ENCODE data around the gene IFT22.
A peak's percentile ranks its signal among the peaks of the same experiment; 100 is the strongest.
"Not testable (repeated sequence)": the region's sequence is repeated elsewhere in the genome, so short reads cannot be mapped to it uniquely, and the experiment has no call there.

IFT22 gene

GRCh38 chr7:101321491-101322401 is at the start of gene IFT22:
Gene IFT22, minus strand, starts transcription at chr7:101321812. Its CDS starts 103 bp downstream, at chr7:101321709.
- peak; percentile 73 to 91 for DNase-seq

GRCh38 chr7:101370836-101371235 is 49.2 kb upstream of the IFT22 start:
- DNase-seq, result no peak

DNA sequence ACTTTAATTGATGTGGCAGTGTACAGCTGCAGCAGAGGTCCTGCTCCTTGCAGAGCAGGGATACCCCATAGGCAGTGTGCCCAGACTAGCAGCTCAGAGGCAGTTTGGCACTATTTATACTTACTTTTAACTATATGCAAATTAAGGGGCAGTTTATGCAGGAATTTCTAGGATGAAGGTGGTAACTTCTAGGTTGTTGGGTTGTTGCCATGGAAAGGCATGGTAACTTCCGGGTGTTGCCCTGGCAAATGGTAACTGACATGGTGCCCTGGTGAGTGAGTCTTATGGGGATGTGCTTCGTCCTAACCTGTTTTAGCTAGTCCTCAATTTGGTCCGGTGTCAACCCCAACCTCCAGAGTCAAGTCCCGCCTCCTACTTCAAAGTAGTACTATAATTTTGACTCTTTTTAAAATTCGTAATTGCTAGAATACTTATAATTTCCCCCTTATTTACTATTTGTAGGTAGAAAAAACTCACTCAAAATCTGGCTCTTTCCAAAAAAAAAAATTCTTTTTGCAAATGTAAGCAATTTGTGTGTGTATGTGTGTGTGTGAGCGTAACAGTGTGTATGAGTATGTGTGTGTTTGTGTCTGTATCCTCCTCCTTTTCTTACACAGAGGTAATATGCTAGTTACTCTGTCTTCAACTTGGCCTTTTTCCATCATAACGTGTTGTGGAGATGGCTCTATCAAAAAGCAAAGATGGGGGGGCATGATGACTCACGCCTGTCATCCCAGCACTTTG is 47.0 kb upstream of the IFT22 start:
- DNase-seq, result no peak

DNA sequence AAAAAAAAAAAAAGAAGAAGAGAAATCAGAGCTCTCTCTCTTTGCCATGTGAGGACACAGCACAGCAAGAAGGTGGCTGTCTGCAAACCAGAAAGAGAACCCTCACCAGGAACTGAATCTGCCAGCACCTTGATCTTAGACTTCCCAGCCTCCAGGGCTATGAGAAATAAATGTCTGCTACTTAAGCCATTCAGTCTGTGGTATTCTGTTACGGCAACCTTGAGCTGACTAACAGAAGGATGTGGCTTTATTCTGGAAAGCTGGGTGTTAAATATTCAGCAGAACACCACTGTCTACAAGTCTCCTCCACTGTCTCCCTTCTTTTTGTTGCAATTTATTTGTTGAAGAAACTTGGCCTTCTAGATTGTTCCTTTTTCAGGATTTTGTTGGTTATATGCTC is 46.1 kb upstream of the IFT22 start:
- no peak for DNase-seq

GRCh38 chr7:101365956-101366355 is 44.3 kb upstream of the IFT22 start:
- no peak for DNase-seq

DNA sequence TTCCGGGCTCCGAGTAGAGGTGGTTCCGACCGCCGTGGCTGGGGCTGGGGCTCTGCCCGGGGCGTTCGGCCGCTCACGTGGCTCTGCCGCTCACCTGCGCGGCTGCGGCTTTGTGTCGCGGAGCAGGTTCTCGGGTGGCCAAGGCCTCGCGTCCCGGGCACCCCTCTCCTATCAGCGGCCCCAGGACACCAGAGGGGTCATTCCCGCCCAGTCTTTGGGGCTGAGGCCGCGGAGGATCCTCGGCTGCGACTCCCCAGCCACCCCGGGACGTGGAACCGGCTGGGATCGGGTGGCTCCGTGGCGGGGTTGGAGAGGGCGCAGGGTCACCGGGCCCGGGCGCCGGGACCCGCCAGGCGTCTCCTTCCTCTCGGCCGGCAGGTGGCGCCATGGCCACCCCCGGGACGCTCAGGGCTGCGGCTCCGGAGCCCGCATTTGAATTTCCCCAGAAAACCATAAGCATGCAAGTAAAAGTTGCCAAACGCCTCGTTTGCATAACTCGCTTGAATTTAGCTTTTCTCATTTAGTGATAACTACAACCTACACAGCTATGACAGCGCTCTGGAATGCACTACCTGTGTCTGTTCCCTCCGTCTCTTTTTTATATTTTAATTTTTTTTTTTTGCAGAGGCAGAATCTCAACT is 42.2 kb upstream of the IFT22 start:
- peak in 1 of 2 experiments; percentile 60 for DNase-seq

DNA sequence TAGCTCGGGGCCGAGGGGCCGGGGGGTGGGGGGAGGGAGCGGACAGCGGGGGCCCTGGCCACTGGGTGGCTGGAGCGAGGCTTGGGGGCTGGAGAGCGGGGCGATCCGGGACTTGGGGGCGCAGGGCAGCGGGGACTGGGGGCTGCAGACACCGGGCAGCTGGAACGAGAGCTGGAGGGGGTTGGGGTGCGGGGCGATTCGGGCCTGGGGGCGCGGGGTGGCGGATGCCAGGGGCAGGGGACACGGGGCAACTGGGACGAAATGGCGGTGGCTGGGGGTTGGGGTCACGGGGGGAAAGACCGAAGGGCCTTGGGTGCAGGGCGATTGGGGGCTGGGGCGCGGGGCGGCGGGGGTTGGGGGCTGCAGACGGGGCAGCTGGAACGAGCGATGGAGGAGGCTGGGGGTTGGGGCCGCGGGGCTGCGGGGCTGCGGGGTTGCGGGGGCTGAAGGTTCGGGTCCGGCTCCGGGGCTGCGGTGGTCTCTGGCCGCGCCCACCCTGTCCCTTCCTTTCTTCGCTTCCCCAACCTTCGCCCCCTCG is 41.7 kb upstream of the IFT22 start:
- no peak for DNase-seq

DNA sequence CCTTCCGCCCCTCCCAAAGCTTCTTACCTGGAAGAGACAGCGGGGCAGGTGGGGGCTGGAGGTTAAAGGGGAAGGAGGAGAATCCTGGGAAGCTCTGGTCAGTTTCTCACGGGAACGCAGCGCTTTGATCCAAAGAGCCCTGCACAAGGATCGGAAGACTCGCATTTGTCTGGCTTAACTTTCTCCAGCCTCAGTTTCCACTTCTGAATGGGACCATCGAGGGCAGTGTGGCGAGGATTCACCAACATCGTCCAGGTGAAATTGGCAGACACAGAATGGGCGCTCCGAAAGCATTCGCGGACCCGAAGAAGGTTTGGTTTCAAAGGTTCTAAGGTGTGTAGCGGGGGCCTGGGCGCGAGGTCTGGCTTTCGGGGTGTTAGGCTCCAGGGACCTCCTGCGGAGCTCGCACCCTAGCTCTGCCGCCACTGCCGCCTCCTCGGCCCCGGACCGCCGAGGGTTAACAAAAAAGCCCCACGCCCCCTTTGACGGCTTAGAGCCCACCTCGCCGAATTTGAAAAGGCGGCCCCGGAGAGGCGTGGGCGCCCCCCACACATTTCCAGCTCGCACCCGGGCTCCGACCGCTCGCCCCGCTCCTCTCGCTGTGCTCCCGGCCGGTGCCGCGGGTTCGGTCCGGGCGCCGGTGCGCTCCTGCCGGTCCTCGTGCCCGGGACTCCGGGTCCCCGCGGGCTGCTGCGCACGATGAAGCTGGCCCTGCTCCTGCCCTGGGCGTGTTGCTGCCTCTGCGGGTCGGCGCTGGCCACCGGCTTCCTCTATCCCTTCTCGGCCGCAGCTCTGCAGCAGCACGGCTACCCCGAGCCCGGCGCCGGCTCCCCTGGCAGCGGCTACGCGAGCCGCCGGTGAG is 41.0 kb upstream of the IFT22 start, which contains the start of gene COL26A1:
COL26A1 (plus strand) TSS at position 542 of the 862 bp plus-strand sequence; CDS start at position 700, 158 bp downstream.
- peak in 1 of 2 experiments; percentile 15 for DNase-seq

GRCh38 chr7:101357433-101357832 is 35.8 kb upstream of the IFT22 start:
- no peak for DNase-seq

DNA sequence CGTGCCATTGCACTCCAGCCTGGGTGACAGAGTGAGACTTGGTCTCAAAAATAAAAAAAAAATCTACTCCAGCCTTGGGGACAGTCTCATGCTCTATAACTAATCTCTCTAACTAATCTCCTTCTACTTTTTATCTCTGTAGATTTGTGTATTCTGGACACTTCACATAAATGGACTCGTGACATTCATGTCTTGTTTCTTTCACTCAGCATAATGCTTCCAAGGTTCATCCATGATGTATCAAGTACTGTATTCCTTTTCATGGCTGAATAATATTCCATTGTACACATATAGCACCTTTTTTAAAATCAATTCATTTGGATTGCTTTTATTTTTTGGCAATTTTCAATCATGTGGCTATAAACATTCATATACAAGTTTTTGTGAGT is 31.3 kb upstream of the IFT22 start:
- no peak for DNase-seq

- DNase-seq, result not testable (repeated sequence)
Measured at GRCh38 chr7:101349300-101349699, 27.7 kb upstream of the IFT22 start.

- DNase-seq, result not testable (repeated sequence)
Measured at GRCh38 chr7:101348456-101349067, 26.9 kb upstream of the IFT22 start.

DNA sequence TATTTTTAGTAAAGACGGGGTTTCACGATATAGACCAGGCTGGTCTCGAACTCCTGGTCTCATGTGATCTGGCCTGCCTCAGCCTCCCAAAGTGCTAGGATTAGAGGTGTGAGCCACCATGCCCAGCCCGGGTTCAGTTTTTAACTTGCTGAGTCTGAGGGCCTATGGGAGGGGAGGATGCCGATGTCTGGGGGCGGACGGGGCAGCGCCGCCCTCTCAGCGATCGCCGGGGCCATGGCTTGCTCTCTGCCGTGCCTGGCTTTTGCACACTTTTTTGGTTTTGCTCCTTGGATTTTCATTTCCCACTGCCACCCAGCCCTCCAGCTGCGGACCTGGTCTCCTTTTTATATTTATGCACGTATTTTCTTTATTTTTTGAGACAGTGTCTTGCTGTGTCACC is 25.9 kb upstream of the IFT22 start:
- DNase-seq, result no peak

DNA sequence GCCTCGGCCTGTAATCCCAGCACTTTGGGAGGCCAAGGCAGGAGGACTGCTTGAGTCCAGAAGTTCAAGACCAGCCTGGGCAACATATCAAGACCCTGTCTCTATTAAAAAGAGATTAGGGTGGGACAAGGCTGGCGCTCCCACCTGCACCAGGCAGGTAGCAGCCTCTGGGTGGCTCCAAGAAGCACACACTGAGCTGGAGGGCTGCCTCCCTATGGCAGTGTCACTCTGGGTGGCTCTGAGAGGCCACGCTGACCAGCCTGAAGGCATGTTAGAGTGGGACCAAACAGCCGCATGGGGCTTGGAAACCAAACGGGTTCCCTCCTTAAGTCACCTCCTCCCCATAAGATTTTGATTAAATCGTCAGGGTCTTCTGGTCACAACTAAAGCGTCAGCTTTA is 21.3 kb upstream of the IFT22 start:
- DNase-seq, result no peak

DNA sequence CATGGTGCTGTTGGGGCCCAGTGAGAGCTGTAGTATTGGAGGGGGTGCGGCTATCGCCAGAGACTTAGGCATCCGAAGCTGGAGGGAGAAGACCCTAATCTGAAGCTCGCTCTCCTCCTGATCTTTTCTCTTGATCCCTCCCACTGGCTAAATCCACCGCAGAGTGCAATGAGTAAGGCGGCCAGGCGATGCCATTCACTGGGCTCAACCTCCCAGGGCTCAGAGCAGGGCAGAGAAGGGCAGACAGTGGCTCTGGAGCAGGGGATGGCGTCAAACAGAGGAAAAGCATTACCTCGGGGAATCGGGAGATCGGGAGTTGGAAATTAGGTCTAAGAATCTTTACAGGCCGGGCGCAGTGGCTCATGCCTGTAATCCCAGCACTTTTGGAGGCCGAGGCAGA is 18.8 kb upstream of the IFT22 start:
- DNase-seq, result no peak

- peak in 1 of 2 experiments; percentile 47 for DNase-seq
Measured at GRCh38 chr7:101333912-101334311, 12.3 kb upstream of the IFT22 start.

DNA sequence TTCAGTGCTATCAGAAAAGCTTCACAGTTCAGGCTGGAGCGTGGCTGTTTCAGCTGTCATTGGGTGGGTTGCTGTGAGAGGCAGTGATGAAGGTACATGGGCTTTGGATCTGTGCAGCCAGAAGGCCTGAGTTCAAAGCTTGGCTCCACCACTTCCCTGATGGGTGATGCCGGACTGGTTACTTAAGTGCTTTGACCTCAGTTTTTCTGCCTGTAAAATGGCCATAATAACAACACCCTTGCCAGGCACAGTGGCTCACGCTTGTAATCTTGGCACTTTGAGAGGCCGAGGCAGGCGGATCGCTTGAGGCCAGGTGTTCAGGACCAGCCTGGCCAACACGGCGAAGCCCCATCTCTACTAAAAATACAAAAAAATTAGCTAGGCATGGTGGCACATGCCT is 10.4 kb upstream of the IFT22 start:
- DNase-seq, result no peak

GRCh38 chr7:101330011-101330484 is 8.4 kb upstream of the IFT22 start:
- DNase-seq, result no peak

- DNase-seq, result no peak
Measured at GRCh38 chr7:101328159-101328558, 6.5 kb upstream of the IFT22 start.

DNA sequence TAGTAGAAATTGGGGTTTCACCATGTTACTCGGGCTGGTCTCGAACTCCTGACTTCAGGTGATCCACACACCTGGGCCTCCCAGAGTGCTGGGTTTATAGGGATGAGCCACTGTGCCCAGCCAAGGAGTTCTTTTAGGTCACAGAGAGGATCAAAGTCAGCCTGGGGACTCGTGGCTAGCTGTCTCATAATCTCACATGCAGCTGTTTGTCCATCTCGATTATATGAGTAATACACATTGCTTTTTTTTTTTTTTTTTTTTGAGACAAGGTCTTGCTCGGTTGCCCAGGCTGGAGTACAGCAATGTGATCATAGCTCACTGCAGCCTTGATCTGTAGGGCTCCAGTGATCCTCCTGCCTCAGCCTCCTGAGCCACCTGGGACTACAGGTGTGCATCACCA is 2.2 kb downstream of the IFT22 start:
- no peak for DNase-seq

DNA sequence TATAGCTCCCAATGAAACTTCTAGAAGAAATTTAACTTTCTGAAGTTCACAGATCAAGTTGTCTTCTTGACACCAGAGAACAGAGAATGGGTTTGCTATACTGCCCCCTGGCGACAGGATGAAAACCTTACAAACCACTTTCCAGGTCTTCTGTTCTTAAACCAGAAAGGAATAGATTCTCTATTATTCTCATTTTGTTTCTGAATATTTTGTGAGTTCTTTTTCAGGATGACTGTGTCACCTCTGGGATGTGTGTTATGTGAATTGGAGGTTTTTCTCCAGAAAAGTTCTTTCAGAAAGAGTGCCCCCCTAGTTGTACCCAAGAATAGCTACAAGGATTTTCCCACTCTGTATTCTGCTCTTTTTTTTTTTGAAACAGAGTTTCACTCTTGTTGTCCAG is 6.3 kb downstream of the IFT22 start:
- peak in 1 of 2 experiments; percentile 26 for DNase-seq

Data from NCI-H524 (cell line).